Measurements from ENCODE around the gene SEMA7A.

SEMA7A gene

GRCh38 chr15:74375303-74375693 lies 58.5 kb downstream of the SEMA7A start:
- TF ChIP-seq CTCF (IDR thresholded peaks at IDR 0.05) = peak; percentile 88

GRCh38 chr15:74374648-74375302 lies 59.0 kb downstream of the SEMA7A start:
- no peak for TF ChIP-seq CTCF (IDR thresholded peaks at IDR 0.05)

- TF ChIP-seq CTCF (IDR thresholded peaks at IDR 0.05) = peak; percentile 85
These were observed 59.8 kb downstream of the SEMA7A start for GRCh38 chr15:74373731-74374647.

GRCh38 chr15:74373056-74373650 lies 60.6 kb downstream of the SEMA7A start:
- no peak for TF ChIP-seq CTCF (IDR thresholded peaks at IDR 0.05)

- TF ChIP-seq CTCF (IDR thresholded peaks at IDR 0.05) = no peak
These were observed 63.3 kb downstream of the SEMA7A start for GRCh38 chr15:74370471-74370870.

GRCh38 chr15:74369756-74370155 lies 64.0 kb downstream of the SEMA7A start:
- TF ChIP-seq CTCF (IDR thresholded peaks at IDR 0.05) = no peak

- TF ChIP-seq CTCF (IDR thresholded peaks at IDR 0.05) = no peak
These were observed 64.5 kb downstream of the SEMA7A start for GRCh38 chr15:74369084-74369745.

All from LNCAP (cell line).